Measurements from ENCODE around the gene SH3BP2.

Gene SH3BP2

DNA sequence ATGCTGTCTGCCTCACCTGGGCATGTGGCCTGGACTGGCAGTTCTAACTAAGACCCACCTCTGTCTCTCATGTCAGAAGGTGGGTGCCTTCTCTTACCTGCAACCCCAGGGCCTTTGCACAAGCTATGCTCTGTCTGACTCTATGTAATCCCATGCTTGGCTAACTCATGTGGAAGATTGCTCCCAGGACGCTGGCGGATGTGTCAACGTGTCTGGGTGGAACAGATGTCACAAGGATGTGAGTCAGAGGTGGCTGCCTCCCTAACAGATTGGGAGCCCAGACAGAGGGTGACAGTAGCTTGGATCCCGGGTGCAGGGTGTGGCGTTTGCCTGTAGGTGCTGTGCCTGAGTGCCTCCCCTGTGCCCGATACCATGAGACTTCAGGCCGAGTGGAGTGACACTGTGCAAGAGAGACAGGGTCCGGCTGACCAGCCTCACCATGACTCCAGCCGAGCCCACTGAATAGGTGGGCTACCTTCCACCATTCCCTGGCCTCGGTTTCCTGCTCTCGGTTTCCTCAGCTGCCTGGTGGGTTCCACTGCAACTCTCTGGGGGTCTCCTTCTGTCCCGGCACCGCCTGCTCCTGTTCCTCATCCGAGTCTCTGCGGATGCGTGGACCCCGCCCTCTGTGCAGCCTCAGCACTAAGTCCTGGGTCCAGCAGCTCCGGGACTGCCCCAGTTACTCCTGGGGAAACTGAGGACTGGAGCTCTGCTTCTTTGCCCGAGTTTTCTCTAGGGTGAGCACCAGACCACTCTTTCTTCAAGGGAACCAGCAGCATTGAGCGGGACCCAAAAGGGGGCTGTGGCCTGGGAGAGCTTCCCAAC is 11.0 kb downstream of the SH3BP2 start:
- no peak for ATAC-seq
- no peak for TF ChIP-seq ZNF70 (CRISPR knock-in tag; IDR thresholded peaks at IDR 0.05)
- no peak for TF ChIP-seq PPARA (CRISPR knock-in tag; IDR thresholded peaks at IDR 0.05; ENCODE audit: borderline replicate concordance)
- TF ChIP-seq ZNF565 (CRISPR knock-in tag; conservative IDR thresholded peaks at IDR 0.05; ENCODE audit: low read depth): no peak
- TF ChIP-seq, protein P1, sequence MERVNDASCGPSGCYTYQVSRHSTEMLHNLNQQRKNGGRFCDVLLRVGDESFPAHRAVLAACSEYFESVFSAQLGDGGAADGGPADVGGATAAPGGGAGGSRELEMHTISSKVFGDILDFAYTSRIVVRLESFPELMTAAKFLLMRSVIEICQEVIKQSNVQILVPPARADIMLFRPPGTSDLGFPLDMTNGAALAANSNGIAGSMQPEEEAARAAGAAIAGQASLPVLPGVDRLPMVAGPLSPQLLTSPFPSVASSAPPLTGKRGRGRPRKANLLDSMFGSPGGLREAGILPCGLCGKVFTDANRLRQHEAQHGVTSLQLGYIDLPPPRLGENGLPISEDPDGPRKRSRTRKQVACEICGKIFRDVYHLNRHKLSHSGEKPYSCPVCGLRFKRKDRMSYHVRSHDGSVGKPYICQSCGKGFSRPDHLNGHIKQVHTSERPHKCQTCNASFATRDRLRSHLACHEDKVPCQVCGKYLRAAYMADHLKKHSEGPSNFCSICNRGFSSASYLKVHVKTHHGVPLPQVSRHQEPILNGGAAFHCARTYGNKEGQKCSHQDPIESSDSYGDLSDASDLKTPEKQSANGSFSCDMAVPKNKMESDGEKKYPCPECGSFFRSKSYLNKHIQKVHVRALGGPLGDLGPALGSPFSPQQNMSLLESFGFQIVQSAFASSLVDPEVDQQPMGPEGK (CRISPR knock-in tag; IDR thresholded peaks at IDR 0.05; ENCODE audit: borderline replicate concordance): no peak
- TF ChIP-seq ZC3H10 (CRISPR knock-in tag; IDR thresholded peaks at IDR 0.05): no peak
- TF ChIP-seq TOX (CRISPR knock-in tag; IDR thresholded peaks at IDR 0.05; ENCODE audit: borderline replicate concordance): no peak
- TF ChIP-seq CSDC2 (CRISPR knock-in tag; IDR thresholded peaks at IDR 0.05): no peak
- no peak for TF ChIP-seq TCF4 (CRISPR knock-in tag; IDR thresholded peaks at IDR 0.05; ENCODE audit: borderline replicate concordance)
- TF ChIP-seq, protein P2, sequence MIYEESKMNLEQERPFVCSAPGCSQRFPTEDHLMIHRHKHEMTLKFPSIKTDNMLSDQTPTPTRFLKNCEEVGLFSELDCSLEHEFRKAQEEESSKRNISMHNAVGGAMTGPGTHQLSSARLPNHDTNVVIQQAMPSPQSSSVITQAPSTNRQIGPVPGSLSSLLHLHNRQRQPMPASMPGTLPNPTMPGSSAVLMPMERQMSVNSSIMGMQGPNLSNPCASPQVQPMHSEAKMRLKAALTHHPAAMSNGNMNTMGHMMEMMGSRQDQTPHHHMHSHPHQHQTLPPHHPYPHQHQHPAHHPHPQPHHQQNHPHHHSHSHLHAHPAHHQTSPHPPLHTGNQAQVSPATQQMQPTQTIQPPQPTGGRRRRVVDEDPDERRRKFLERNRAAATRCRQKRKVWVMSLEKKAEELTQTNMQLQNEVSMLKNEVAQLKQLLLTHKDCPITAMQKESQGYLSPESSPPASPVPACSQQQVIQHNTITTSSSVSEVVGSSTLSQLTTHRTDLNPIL (CRISPR knock-in tag; IDR thresholded peaks at IDR 0.05; ENCODE audit: low read depth): no peak
- no peak for TF ChIP-seq BACH2 (CRISPR knock-in tag; IDR thresholded peaks at IDR 0.05; ENCODE audit: borderline replicate concordance)
- no peak for TF ChIP-seq ISL1 (CRISPR knock-in tag; IDR thresholded peaks at IDR 0.05)
- TF ChIP-seq ZNF8 (CRISPR knock-in tag; IDR thresholded peaks at IDR 0.05): no peak
- no peak for TF ChIP-seq ARNTL (CRISPR knock-in tag; IDR thresholded peaks at IDR 0.05; ENCODE audit: borderline replicate concordance, low read depth)
- no peak for TF ChIP-seq OSR1 (CRISPR knock-in tag; IDR thresholded peaks at IDR 0.05)
- TF ChIP-seq ZFP30 (CRISPR knock-in tag; IDR thresholded peaks at IDR 0.05): no peak
- TF ChIP-seq, protein P3, sequence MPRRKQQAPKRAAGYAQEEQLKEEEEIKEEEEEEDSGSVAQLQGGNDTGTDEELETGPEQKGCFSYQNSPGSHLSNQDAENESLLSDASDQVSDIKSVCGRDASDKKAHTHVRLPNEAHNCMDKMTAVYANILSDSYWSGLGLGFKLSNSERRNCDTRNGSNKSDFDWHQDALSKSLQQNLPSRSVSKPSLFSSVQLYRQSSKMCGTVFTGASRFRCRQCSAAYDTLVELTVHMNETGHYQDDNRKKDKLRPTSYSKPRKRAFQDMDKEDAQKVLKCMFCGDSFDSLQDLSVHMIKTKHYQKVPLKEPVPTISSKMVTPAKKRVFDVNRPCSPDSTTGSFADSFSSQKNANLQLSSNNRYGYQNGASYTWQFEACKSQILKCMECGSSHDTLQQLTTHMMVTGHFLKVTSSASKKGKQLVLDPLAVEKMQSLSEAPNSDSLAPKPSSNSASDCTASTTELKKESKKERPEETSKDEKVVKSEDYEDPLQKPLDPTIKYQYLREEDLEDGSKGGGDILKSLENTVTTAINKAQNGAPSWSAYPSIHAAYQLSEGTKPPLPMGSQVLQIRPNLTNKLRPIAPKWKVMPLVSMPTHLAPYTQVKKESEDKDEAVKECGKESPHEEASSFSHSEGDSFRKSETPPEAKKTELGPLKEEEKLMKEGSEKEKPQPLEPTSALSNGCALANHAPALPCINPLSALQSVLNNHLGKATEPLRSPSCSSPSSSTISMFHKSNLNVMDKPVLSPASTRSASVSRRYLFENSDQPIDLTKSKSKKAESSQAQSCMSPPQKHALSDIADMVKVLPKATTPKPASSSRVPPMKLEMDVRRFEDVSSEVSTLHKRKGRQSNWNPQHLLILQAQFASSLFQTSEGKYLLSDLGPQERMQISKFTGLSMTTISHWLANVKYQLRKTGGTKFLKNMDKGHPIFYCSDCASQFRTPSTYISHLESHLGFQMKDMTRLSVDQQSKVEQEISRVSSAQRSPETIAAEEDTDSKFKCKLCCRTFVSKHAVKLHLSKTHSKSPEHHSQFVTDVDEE (CRISPR knock-in tag; IDR thresholded peaks at IDR 0.05): no peak

DNA sequence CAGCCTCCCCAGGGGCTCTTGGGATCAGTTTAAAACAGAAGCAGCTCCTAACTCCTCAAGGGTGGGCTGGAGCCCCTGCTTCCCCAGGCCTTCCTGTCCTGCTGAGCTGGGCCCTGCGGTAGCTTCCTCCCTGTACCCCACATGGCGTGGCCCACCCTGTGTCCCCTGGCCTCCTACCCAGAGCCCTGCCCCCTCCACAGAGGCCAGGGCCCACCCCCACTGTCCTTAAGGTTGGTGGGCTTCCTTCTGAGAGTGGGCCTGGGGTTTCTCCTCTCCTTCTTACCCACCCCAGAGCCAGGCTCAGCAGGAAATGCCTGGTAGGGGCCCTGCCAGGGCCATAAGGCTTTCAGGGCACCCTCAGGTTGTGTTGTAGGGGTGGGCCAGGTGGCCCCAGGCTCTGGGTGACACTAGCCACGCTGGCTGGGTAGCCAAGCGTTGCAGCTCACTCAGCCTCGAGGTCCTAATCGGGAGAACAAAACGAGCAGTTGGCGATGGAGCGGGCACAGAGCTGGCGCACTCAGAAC is 11.6 kb downstream of the SH3BP2 start:
- TF ChIP-seq SNAI2 (CRISPR knock-in tag; IDR thresholded peaks at IDR 0.05): no peak
- TF ChIP-seq GLIS3 (CRISPR knock-in tag; IDR thresholded peaks at IDR 0.05): no peak
- ATAC-seq: no peak

DNA sequence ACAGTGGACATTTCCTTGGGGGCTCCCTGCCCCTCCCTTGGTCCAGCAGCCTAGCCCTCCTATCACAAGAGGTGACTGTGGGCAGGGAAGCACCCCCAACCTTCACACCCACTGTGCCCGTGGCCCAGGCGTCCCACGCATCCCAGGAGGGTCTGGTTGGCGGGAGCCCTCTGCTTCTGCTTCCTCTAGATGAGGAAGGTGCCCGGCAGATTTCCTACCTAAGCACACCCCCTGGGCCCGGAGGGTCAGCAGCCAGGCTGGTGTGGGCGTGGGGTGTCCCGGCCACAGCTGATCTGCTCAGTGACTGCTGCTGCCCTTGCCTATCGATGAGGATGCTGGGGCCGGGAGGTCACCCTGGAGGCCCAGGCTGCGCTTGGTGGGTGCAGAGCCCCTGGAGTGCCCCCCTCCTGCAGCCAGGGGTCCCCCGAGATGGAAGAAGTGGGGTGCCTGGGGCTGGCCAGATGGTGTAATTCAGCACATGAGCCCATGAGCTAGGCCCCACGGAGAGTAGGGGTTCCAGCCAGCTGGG is 12.2 kb downstream of the SH3BP2 start:
- no peak for ATAC-seq

More for the DNA sequence above, 12.2 kb downstream of the SH3BP2 start:
- TF ChIP-seq ZNF565 (CRISPR knock-in tag; conservative IDR thresholded peaks at IDR 0.05; ENCODE audit: low read depth): no peak
- TF ChIP-seq, protein P1 (CRISPR knock-in tag; IDR thresholded peaks at IDR 0.05; ENCODE audit: borderline replicate concordance): no peak
- no peak for TF ChIP-seq ZFP3 (CRISPR knock-in tag; IDR thresholded peaks at IDR 0.05)
- TF ChIP-seq, protein P4, sequence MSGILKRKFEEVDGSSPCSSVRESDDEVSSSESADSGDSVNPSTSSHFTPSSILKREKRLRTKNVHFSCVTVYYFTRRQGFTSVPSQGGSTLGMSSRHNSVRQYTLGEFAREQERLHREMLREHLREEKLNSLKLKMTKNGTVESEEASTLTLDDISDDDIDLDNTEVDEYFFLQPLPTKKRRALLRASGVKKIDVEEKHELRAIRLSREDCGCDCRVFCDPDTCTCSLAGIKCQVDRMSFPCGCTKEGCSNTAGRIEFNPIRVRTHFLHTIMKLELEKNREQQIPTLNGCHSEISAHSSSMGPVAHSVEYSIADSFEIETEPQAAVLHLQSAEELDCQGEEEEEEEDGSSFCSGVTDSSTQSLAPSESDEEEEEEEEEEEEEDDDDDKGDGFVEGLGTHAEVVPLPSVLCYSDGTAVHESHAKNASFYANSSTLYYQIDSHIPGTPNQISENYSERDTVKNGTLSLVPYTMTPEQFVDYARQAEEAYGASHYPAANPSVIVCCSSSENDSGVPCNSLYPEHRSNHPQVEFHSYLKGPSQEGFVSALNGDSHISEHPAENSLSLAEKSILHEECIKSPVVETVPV (CRISPR knock-in tag; IDR thresholded peaks at IDR 0.05): no peak

Data from SK-N-SH treated with all-trans-retinoic acid at 6 μM for 48 hours (cell line).